Osteoblast (primary cell): ENCODE data around the gene COA4. TPM values are rescaled to one million over a fixed set of nuclear protein-coding genes. Genes with fewer than 3 reads are reported as not detected.

Source experiments
- DNase-seq: peaks from one replicate; pipeline ENCODE4 v3.0.0; 2011; ENCODE audit warnings: low spot score, mixed read lengths; ENCODE audit not compliant: insufficient read length; ENCODE audit errors: missing footprints
- H2AFZ ChIP-seq: 2 replicates; pipeline ENCODE4 v1.6.0; 2011; ENCODE audit warnings: mild to moderate bottlenecking, low read length
- H3K27ac ChIP-seq: 2 replicates; pipeline ENCODE4 v1.5.1; 2011; ENCODE audit warnings: mild to moderate bottlenecking, low read depth, low read length, moderate library complexity
- H3K27me3 ChIP-seq: 2 replicates; pipeline ENCODE4 v1.6.0; 2012; ENCODE audit warnings: mild to moderate bottlenecking, control low read depth, inconsistent platforms, low read length, moderate library complexity; ENCODE audit not compliant: insufficient read depth
- H3K36me3 ChIP-seq: 2 replicates; pipeline ENCODE4 v1.5.1; 2011; ENCODE audit warnings: mild to moderate bottlenecking, low read length, control low read depth, moderate library complexity; ENCODE audit not compliant: insufficient read depth
- H3K4me1 ChIP-seq: 2 replicates; pipeline ENCODE4 v1.5.1; 2011; ENCODE audit warnings: mild to moderate bottlenecking, low read length, control low read depth, moderate library complexity; ENCODE audit not compliant: insufficient read depth
- H3K4me2 ChIP-seq: 2 replicates; pipeline ENCODE4 v1.6.0; 2011; ENCODE audit warnings: mild to moderate bottlenecking, low read length; ENCODE audit not compliant: insufficient read depth
- H3K4me3 ChIP-seq: fragments of 200-600 bp; sonication (generic); 3 replicates; pipeline ENCODE4 v1.5.1; 2012; ENCODE audit warnings: mild to moderate bottlenecking, low read length, inconsistent platforms; ENCODE audit not compliant: insufficient read depth
- H3K79me2 ChIP-seq: 2 replicates; pipeline ENCODE4 v1.6.0; 2012; ENCODE audit warnings: mild to moderate bottlenecking, low read length, control low read depth, inconsistent platforms; ENCODE audit not compliant: insufficient read depth
- H3K9me3 ChIP-seq: 2 replicates; pipeline ENCODE4 v1.5.1; 2011; ENCODE audit warnings: low read depth, low read length, control low read depth
- H4K20me1 ChIP-seq: 2 replicates; pipeline ENCODE4 v1.6.0; 2012; ENCODE audit warnings: mild to moderate bottlenecking, low read length, control low read depth; ENCODE audit not compliant: insufficient read depth
- total RNA-seq: library from RNA; depleted of rRNA; stranded (reverse); fragments of >200 nt; gene quantifications from 2 replicates; pipeline ENCODE4 v1.2.3, GENCODE V29; 2012
- TF ChIP-seq, protein P1 (sequence below): IDR thresholded peaks from 2 replicates; pipeline ENCODE4 v1.5.1; 2011; ENCODE audit warnings: mild to moderate bottlenecking, low read depth, low read length, moderate library complexity; ENCODE audit errors: extremely low read depth

COA4 gene
- total RNA-seq: 42.7 and 45.2 TPM in 2 replicates

GRCh38 chr11:73876424-73877310, at the start of gene COA4, which contains the start of gene PAAF1:
COA4 (minus strand) TSS chr11:73876846; CDS start chr11:73873378, 3,468 bp downstream.
PAAF1 (plus strand) TSS chr11:73876999; CDS start chr11:73877022, 23 bp downstream.
- peaks cover 6% of the 10 kb centered on the region for H4K20me1 ChIP-seq
- H3K9me3 ChIP-seq: no peaks in the 10 kb centered on the region
- DNase-seq: peak; percentile 97
- H2AFZ ChIP-seq: peak within 1 kb of the TSS; percentile 89
- H3K4me1 ChIP-seq: peaks cover 18% of the 10 kb centered on the region
- peak within 1 kb of the TSS; percentile 94 for H3K4me3 ChIP-seq
- TF ChIP-seq, protein P1, sequence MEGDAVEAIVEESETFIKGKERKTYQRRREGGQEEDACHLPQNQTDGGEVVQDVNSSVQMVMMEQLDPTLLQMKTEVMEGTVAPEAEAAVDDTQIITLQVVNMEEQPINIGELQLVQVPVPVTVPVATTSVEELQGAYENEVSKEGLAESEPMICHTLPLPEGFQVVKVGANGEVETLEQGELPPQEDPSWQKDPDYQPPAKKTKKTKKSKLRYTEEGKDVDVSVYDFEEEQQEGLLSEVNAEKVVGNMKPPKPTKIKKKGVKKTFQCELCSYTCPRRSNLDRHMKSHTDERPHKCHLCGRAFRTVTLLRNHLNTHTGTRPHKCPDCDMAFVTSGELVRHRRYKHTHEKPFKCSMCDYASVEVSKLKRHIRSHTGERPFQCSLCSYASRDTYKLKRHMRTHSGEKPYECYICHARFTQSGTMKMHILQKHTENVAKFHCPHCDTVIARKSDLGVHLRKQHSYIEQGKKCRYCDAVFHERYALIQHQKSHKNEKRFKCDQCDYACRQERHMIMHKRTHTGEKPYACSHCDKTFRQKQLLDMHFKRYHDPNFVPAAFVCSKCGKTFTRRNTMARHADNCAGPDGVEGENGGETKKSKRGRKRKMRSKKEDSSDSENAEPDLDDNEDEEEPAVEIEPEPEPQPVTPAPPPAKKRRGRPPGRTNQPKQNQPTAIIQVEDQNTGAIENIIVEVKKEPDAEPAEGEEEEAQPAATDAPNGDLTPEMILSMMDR: no peak
- peaks cover 29% of the 10 kb centered on the region for H3K36me3 ChIP-seq
- peak within 1 kb of the TSS; percentile 98 for H3K4me2 ChIP-seq
- peak within 1 kb of the TSS; percentile 76 for H3K27ac ChIP-seq
- H3K27me3 ChIP-seq: no peaks in the 10 kb centered on the region
- peaks cover 55% of the 10 kb centered on the region for H3K79me2 ChIP-seq

- Histone ChIP-seq H2AFZ (no peak overlapping the region), H4K20me1 (no peaks in the 10 kb centered on the region), H3K27me3 (no peaks in the 10 kb centered on the region), H3K27ac (no peak overlapping the region), H3K4me3 (no peak overlapping the region), H3K4me2 (no peak overlapping the region), H3K79me2 (no peaks in the 10 kb centered on the region), H3K36me3 (peaks cover 31% of the 10 kb centered on the region), H3K9me3 (no peaks in the 10 kb centered on the region), H3K4me1 (peaks cover 2% of the 10 kb centered on the region)
- no peak for DNase-seq
- TF ChIP-seq, protein P1: no peak
These were observed 44.5 kb upstream of the COA4 start for GRCh38 chr11:73921180-73921579.

DNA sequence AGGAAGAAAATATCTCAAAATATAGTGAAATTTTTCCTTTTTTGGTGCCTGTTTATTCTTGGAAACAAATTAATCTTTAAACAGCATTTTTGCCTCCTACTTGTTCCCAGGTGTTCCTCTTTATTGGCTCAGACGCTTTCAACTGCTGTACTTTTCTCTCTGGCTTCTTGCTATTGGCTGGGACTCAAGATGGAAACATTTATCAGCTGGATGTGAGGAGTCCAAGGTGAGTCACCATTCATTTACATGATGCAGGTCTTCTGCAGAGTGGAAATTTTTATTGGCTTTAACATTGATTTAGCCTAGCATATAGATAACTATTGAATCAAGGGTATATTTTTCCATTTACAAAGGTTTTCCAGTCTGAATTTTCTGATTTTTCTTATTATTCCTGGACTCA, 39.8 kb upstream of the COA4 start:
- peaks cover 2% of the 10 kb centered on the region for H3K4me1 ChIP-seq
- H4K20me1 ChIP-seq: no peaks in the 10 kb centered on the region
- TF ChIP-seq, protein P1: no peak
- no peak overlapping the region for H3K4me3 ChIP-seq
- no peak overlapping the region for H3K27ac ChIP-seq
- no peaks in the 10 kb centered on the region for H3K27me3 ChIP-seq
- no peaks in the 10 kb centered on the region for H3K9me3 ChIP-seq
- H3K36me3 ChIP-seq: peaks cover 45% of the 10 kb centered on the region
- DNase-seq: peak; percentile 67
- H2AFZ ChIP-seq: no peak overlapping the region
- H3K79me2 ChIP-seq: no peaks in the 10 kb centered on the region
- no peak overlapping the region for H3K4me2 ChIP-seq

DNA sequence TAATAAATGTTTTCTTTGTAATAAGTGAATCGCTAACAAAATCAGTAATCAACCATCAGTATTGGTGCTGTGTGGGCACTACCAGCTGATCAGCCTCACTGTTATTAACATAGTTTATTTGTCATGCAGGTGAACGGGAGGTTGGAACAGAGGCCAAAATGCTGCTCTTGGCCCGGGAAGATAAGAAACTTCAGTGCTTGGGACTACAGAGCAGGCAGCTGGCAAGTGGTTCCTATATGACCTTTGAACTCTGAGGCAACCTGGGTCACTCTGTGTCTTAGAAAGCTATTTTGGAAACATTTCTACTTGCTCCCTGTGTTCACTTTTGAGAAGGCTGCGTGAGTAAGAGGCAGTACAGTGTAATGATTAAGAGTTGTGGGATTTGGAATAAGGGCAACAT, 37.6 kb upstream of the COA4 start:
- Histone ChIP-seq H3K4me3 (no peak overlapping the region), H3K79me2 (no peaks in the 10 kb centered on the region), H3K27ac (no peak overlapping the region), H3K9me3 (no peaks in the 10 kb centered on the region), H3K36me3 (peaks cover 44% of the 10 kb centered on the region), H3K4me1 (peaks cover 2% of the 10 kb centered on the region), H3K27me3 (no peaks in the 10 kb centered on the region), H3K4me2 (no peak overlapping the region), H2AFZ (no peak overlapping the region), H4K20me1 (no peaks in the 10 kb centered on the region)
- TF ChIP-seq, protein P1: no peak
- DNase-seq: no peak
